BJ (cell line): ENCODE measurements around the gene DENND1A. TPM values are rescaled to one million over a fixed set of nuclear protein-coding genes. Genes with fewer than 3 reads are reported as not detected.

Source experiments
- CTCF ChIA-PET: fragments of 350-600 bp; formaldehyde crosslinking; extraction: SDS; loops from one replicate; lab custom pipeline; 2021; ENCODE audit warnings: antibody characterized with exemption, inconsistent platforms; lab: Yijun Ruan, JAX
- POLR2A ChIA-PET: fragments of 300-600 bp; sonication (Branson Sonifier 250); formaldehyde crosslinking; extraction: SDS; loops from one replicate; lab custom pipeline; 2021; ENCODE audit warnings: antibody characterized with exemption; lab: Charles Lee
- DNase-seq: peaks from one replicate; pipeline ENCODE4 v3.0.0-alpha.2; 2011; ENCODE audit warnings: low read depth
- H3K27me3 ChIP-seq: 2 replicates; pipeline ENCODE4 v1.6.0; 2011; ENCODE audit warnings: low read length; ENCODE audit not compliant: control insufficient read depth, insufficient read depth
- H3K36me3 ChIP-seq: 2 replicates; pipeline ENCODE4 v1.5.1; 2011; ENCODE audit warnings: low read length; ENCODE audit not compliant: control insufficient read depth, insufficient read depth
- H3K4me3 ChIP-seq: 2 replicates; pipeline ENCODE4 v1.5.1; 2011; ENCODE audit warnings: low read depth, mild to moderate bottlenecking, control low read depth, low read length
- CTCF ChIP-seq: IDR thresholded peaks from 2 replicates; pipeline ENCODE4 v1.5.1; 2011; ENCODE audit warnings: low read depth, mild to moderate bottlenecking, control low read depth, inconsistent platforms, low read length, moderate library complexity; ENCODE audit not compliant: insufficient read depth
- polyA plus RNA-seq: library from polyadenylated mRNA; depleted of rRNA; stranded (reverse); fragments of >200 nt; gene quantifications from 2 replicates; pipeline ENCODE4 v1.2.3, GENCODE V29; 2011

DENND1A gene
- polyA plus RNA-seq, 1 experiment: 24.0 TPM

GRCh38 chr9:123416176-123416575 is 513.8 kb downstream of the DENND1A start:
- no peak overlapping the region for H3K4me3 ChIP-seq
- ChIA-PET POLR2A (no interaction called here), CTCF (interaction anchor here (0.8 to 0.9 kb wide), 2 partner anchors 14 to 17 kb away, joined by 3 to 5 read pairs; no protein-coding TSS in a partner anchor)
- no peak for TF ChIP-seq CTCF
- H3K27me3 ChIP-seq: no peaks in the 10 kb centered on the region
- H3K36me3 ChIP-seq: peaks cover 2% of the 10 kb centered on the region
- no peak for DNase-seq

- ChIA-PET CTCF (interaction anchor here (0.8 kb wide), 1 partner anchor 16 kb away, joined by 5 read pairs; no protein-coding TSS in a partner anchor), POLR2A (no interaction called here)
Measured at GRCh38 chr9:123414936-123415930, 514.7 kb downstream of the DENND1A start.

GRCh38 chr9:123414204-123414603 is 515.7 kb downstream of the DENND1A start:
- no peak for TF ChIP-seq CTCF
- peaks cover 2% of the 10 kb centered on the region for H3K36me3 ChIP-seq
- ChIA-PET CTCF (no interaction called here), POLR2A (no interaction called here)
- no peak overlapping the region for H3K4me3 ChIP-seq
- DNase-seq: no peak
- no peaks in the 10 kb centered on the region for H3K27me3 ChIP-seq

More at GRCh38 chr9:123414936-123415930, 514.7 kb downstream of the DENND1A start:
- Histone ChIP-seq H3K27me3 (no peaks in the 10 kb centered on the region), H3K4me3 (no peak overlapping the region), H3K36me3 (peaks cover 2% of the 10 kb centered on the region)
- no peak for DNase-seq
- no peak for TF ChIP-seq CTCF

GRCh38 chr9:123412171-123412820 is 517.6 kb downstream of the DENND1A start:
- H3K27me3 ChIP-seq: no peaks in the 10 kb centered on the region
- POLR2A ChIA-PET: no interaction called here
- peaks cover 2% of the 10 kb centered on the region for H3K36me3 ChIP-seq
- no peak overlapping the region for H3K4me3 ChIP-seq
- TF ChIP-seq CTCF: no peak
- CTCF ChIA-PET: no interaction called here
- no peak for DNase-seq

- no peak for TF ChIP-seq CTCF
- Histone ChIP-seq H3K36me3 (peaks cover 2% of the 10 kb centered on the region), H3K27me3 (no peaks in the 10 kb centered on the region), H3K4me3 (no peak overlapping the region)
- POLR2A ChIA-PET: no interaction called here
- no peak for DNase-seq
- CTCF ChIA-PET: no interaction called here
Measured at GRCh38 chr9:123411636-123412035, 518.3 kb downstream of the DENND1A start.
